ENCODE measurements around the gene IGF1R. TPM values are rescaled to one million over a fixed set of nuclear protein-coding genes. Genes with fewer than 3 reads are reported as not detected.

The IGF1R gene
- polyA plus RNA-seq, 1 experiment = 36.2 TPM

DNA sequence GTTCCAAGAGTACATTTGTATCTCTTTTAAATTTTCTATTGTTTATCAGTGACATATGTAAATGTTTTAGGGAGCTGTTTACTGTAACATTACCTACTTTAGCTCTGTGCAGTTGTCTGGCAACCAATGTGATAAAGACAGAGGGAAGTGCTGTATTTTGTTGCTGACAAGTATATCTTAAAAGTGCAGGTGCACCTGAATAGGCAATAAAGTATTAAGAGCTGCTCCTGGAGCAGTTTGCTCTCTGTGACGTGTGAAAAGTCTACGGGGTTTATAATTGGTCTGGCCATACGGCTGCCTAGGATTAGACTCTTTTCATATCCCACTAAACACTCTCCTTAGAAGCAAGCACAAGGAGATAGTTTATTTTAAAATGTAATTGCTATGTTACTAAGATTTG lies 178.3 kb downstream of the IGF1R start:
- Histone ChIP-seq H3K27me3 (ENCODE audit: control insufficient read depth, insufficient read depth, low read length) (no peaks in the 10 kb centered on the region), H3K4me3 (ENCODE audit: low read depth, low read length) (no peak overlapping the region), H3K36me3 (ENCODE audit: control insufficient read depth, insufficient read depth, low read length) (no peaks in the 10 kb centered on the region)
- CTCF ChIA-PET = no interaction called here
- DNase-seq (ENCODE audit: low read depth) = no peak
- POLR2A ChIA-PET = no interaction called here
- TF ChIP-seq CTCF (IDR thresholded peaks at IDR 0.05; ENCODE audit: insufficient read depth, low read depth, low read length) = no peak

DNA sequence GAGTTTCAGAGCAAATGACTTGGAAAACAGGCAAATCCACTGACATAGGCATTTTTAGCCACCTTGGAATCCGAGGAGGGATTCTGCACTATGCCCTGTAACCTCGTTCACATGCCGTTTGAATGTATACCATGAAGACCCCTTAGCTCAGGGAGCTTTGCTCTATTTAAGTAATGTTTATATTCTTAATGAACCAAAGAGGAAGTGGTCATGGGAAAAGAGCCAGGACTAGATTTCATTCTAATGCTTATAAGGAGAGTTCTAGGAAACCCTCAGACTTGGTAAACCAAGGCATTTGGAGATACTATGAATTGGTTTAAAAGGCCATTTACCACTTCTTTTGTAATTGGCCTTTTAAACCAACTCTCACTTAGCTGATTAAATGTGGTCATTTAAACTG lies 178.9 kb downstream of the IGF1R start:
- no peak for DNase-seq (ENCODE audit: low read depth)
- TF ChIP-seq CTCF (IDR thresholded peaks at IDR 0.05; ENCODE audit: insufficient read depth, low read depth, low read length) = no peak
- no peaks in the 10 kb centered on the region for H3K36me3 ChIP-seq (ENCODE audit: control insufficient read depth, insufficient read depth, low read length)
- ChIA-PET POLR2A (no interaction called here), CTCF (interaction anchor here (1.0 kb wide), 1 partner anchor 11 kb away, joined by 3 read pairs; no protein-coding TSS in a partner anchor)
- H3K27me3 ChIP-seq (ENCODE audit: control insufficient read depth, insufficient read depth, low read length) = no peaks in the 10 kb centered on the region
- H3K4me3 ChIP-seq (ENCODE audit: low read depth, low read length) = no peak overlapping the region

GRCh38 chr15:98830034-98830634 lies 181.8 kb downstream of the IGF1R start:
- Histone ChIP-seq H3K4me3 (ENCODE audit: low read depth, low read length) (no peak overlapping the region), H3K27me3 (ENCODE audit: control insufficient read depth, insufficient read depth, low read length) (no peaks in the 10 kb centered on the region), H3K36me3 (ENCODE audit: control insufficient read depth, insufficient read depth, low read length) (no peaks in the 10 kb centered on the region)
- ChIA-PET CTCF (interaction anchor here (0.6 kb wide), 1 partner anchor 16 kb away, joined by 3 read pairs; no protein-coding TSS in a partner anchor), POLR2A (no interaction called here)
- no peak for TF ChIP-seq CTCF (IDR thresholded peaks at IDR 0.05; ENCODE audit: insufficient read depth, low read depth, low read length)
- DNase-seq (ENCODE audit: low read depth) = no peak

GRCh38 chr15:98834976-98835375 lies 186.6 kb downstream of the IGF1R start:
- TF ChIP-seq CTCF (IDR thresholded peaks at IDR 0.05; ENCODE audit: insufficient read depth, low read depth, low read length) = no peak
- CTCF ChIA-PET = interaction anchor here (1.2 kb wide), 1 partner anchor 21 kb away, joined by 3 read pairs; no protein-coding TSS in a partner anchor
- Histone ChIP-seq H3K36me3 (ENCODE audit: control insufficient read depth, insufficient read depth, low read length) (no peaks in the 10 kb centered on the region), H3K4me3 (ENCODE audit: low read depth, low read length) (no peak overlapping the region), H3K27me3 (ENCODE audit: control insufficient read depth, insufficient read depth, low read length) (no peaks in the 10 kb centered on the region)
- POLR2A ChIA-PET = no interaction called here
- no peak for DNase-seq (ENCODE audit: low read depth)

DNA sequence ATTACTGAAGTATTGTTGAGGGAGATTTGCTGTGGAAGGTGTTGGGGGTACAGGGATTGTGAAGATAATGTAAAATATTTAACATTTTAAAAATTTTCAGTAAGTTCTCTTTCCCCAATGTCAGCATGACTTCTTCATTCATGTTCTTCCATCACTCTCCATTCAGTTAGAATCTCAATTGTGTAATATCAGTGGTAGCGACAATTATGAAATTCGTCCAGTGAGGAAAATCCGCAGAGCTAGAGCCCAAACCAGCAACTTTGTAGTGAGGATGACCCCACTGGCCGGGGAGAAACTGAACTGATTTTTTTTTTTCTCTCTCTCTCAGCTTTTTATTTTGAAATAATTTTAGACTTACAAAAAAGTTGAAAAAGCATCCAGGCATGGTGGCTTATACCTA lies 187.5 kb downstream of the IGF1R start:
- Histone ChIP-seq H3K4me3 (ENCODE audit: low read depth, low read length) (no peak overlapping the region), H3K36me3 (ENCODE audit: control insufficient read depth, insufficient read depth, low read length) (no peaks in the 10 kb centered on the region), H3K27me3 (ENCODE audit: control insufficient read depth, insufficient read depth, low read length) (no peaks in the 10 kb centered on the region)
- ChIA-PET POLR2A (no interaction called here), CTCF (interaction anchor here (1.2 kb wide), 1 partner anchor 22 kb away, joined by 3 read pairs; no protein-coding TSS in a partner anchor)
- DNase-seq (ENCODE audit: low read depth) = no peak
- TF ChIP-seq CTCF (IDR thresholded peaks at IDR 0.05; ENCODE audit: insufficient read depth, low read depth, low read length) = no peak
